RPMI7951 (cell line): ENCODE measurements around the gene GRIA3. TPM values are rescaled to one million over a fixed set of nuclear protein-coding genes. Genes with fewer than 3 reads are reported as not detected.
"Not testable (repeated sequence)": the region's sequence is repeated elsewhere in the genome, so short reads cannot be mapped to it uniquely, and the experiment has no call there.

ENCODE experiments used
- DNase-seq: peaks from one replicate; pipeline ENCODE4 v3.0.0-alpha.2; 2012; ENCODE audit warnings: low read depth
- total RNA-seq: library from RNA; depleted of rRNA; stranded (reverse); fragments of >200 nt; shearing (Covaris generic); gene quantifications from 2 replicates; pipeline ENCODE4 v1.2.3, GENCODE V29; 2014

Gene GRIA3
- total RNA-seq, 1 experiment from 2014 or later: 0.36 TPM

GRCh38 chrX:123348468-123348867, 164.4 kb downstream of the GRIA3 start:
- DNase-seq: no peak

DNA sequence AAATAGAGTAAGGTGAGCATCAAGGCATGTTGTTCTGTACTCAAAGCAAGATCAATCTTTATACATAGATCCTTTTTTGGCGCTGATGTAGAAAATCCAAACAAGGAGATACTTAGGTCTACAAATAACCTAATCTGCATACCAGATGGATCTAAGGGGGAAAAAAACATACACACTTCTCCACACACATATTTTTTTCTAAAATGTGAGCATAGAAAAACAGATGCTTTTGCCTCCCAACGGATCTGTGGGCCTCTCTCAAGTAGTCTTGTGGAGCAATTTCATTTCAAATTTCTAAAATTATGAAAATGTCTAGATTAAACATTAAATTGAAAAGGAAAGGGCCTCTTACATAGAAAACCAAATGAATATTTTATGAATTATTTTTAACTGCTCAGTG, 166.1 kb downstream of the GRIA3 start:
- DNase-seq: no peak

DNA sequence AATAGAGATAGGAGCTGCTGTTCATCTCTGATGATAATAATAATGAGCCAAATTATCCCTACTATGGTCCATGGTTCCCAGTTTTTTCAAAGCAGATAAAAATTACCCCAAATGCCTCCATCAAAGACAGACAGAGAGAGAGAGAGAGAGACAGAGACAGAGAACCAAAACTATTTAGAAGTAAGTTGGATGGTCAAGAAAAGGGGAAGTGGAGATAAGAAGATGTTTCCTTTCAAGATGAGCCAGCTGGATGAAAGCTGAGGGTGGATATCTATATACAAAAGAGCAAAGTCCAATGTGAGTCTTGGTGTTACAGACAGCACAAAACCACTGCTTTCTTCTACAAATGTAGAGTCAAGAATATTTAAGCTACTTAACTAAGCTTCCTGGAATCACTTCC, 173.9 kb downstream of the GRIA3 start:
- DNase-seq: no peak

DNA sequence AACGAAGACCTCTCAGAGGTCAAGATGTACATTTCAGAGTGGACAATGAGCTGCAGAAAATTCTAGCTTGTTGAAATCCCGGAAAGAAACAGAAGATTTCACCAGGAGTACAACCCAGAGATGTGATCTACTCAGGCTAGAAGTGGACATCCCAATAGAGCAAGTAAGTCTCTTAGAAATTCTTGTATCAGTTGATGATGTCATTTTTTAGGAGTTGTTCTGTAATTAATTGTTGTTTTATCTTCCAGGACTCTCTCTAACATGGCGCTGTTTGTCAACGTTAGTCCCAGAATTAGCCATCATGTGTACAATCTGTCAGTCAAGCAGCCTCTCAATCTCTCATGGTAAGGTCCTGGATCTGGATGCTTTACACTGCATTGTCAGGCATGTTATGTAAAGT, 174.4 kb downstream of the GRIA3 start:
- DNase-seq: no peak

DNA sequence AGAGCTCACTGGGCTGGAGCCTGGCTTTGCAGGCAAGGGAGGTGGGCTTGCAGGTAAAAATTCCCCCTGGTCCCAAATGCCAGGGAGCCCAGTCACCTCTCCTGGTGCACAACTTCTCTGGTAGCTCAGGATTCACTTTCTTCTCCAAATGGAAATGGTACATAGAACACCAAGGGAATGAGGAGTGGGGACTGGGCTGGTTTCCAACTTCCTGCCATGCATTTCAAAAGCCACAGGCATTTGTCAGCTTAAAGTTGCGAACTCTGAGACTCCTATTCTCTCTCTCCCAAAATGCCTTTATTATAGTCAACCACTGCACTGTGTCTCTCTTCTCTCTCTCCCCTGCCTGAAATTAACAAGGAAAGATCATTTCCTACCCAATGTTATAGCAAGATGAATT, 177.3 kb downstream of the GRIA3 start:
- DNase-seq: no peak

DNA sequence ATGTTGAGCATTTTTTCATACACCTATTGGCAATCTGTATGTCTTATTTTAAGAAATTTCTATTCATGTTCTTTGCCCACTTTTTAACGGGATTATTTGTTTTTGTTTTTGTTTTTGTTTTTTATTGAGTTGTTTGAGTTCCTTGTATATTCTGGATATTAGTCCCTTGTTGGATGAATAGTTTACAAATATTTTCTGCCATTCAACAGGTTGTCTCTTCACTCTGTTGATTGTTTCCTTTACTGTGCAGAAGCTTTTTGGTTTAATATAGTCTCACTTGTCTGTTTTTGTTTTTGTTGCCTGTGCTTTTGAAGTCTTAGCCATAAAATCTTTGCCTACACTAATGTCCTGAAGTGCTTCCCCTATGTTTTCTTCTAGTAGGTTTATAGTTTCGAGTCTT, 202.1 kb downstream of the GRIA3 start:
- DNase-seq: not testable (repeated sequence)

- no peak for DNase-seq
Measured at GRCh38 chrX:123392921-123393320, 208.8 kb downstream of the GRIA3 start.

DNA sequence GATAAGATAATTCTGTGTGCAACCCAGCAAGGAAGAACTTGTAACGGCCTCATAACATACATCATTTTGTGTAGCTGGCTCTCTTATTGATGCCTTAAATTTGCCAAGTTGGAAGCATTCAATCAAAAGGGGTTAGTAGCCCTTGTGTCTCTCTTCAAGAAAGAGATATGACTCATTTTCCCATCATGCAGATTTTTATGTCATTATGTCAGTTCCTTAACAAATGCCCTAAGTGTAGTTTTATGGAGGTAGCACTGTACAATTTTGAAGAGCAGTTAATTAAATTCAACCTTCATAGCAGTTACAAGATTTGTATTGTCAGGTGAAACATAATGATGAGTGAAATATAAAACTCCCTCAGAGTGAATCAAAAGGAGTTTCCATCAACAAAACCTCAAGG, 215.6 kb downstream of the GRIA3 start:
- no peak for DNase-seq

DNA sequence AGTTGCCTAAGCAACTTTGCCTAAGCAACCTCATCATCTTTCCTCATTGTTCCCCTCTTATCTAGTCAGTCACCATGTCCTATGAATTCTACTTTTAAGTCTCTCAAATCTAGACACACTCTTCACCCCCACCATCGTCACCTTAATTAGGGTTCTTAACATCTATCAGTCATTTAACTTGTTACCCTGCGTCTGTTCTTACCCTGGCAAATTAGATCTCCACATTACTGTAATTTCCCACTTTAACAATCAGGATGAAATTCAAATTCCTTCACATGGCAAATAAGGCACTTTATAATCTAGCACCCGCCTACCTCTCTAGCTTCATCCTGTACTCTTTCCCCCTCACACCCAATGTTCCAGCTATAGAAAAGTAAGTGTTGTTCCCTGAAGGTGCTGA, 221.2 kb downstream of the GRIA3 start:
- DNase-seq: no peak

GRCh38 chrX:123408821-123409737, 225.0 kb downstream of the GRIA3 start:
- no peak for DNase-seq

DNA sequence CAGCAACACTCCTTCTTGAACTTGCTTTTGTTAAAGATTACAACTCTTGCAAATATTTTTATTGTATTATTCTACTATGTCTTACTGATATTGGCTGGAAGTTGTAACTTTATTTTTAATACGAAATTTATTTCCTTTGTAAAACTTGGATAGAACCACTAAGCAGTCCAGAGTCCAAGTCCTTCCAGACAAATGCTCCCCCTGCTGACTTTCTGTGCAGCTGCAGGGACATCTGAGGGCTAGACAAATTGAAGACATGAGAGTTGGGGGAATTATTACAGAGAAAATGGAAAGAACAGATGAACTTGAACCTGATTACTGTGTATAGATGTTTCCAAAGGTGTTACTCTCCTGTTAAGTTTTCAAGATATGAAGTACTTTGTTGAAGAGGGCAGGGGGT, 238.8 kb downstream of the GRIA3 start:
- DNase-seq: peak; percentile 16

GRCh38 chrX:123424546-123424945, 240.5 kb downstream of the GRIA3 start:
- peak; percentile 53 for DNase-seq

GRCh38 chrX:123425471-123425870, 241.4 kb downstream of the GRIA3 start:
- peak; percentile 6 for DNase-seq

- peak; percentile 36 for DNase-seq
Measured at GRCh38 chrX:123425904-123426303, 241.8 kb downstream of the GRIA3 start.

DNA sequence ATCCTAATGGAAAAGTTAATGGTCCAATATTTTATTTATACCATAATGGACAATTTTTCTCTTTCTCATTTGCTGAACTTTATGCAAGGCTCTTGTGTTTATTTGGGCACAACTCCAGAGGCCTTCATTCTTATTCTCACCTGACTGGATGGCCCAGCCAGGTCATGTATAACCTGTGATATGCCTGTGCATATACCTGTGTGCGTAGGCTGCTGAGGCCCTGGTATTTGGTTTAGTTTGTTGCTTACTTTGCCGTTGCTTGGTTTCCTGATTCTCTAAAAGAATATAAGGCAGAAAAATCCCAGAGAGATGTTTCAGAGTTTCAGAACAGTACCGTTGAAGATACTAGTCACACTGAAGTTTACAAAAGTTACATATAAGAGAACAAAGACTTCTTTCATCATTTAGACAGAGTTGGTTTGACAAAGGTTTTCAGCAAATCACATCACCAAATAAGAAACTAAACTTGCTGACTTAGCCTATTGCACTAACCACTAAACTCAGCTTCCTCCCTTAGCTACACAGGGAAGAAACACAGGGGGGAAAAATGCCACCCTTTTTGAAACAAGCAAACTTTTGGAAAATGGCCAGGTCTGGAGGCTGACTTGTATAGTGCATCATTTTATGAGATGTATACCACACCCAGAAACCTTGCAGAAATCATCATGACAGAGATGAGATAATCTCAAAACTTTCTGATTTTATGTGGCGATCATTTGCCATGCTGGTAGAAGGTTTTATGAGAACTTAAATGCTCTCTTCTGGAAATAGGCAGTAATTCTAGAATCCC, 248.5 kb downstream of the GRIA3 start:
- no peak for DNase-seq

- DNase-seq: no peak
Measured at GRCh38 chrX:123436512-123437136, 252.5 kb downstream of the GRIA3 start.

- not testable (repeated sequence) for DNase-seq
Measured at GRCh38 chrX:123439926-123440325, 255.8 kb downstream of the GRIA3 start.

DNA sequence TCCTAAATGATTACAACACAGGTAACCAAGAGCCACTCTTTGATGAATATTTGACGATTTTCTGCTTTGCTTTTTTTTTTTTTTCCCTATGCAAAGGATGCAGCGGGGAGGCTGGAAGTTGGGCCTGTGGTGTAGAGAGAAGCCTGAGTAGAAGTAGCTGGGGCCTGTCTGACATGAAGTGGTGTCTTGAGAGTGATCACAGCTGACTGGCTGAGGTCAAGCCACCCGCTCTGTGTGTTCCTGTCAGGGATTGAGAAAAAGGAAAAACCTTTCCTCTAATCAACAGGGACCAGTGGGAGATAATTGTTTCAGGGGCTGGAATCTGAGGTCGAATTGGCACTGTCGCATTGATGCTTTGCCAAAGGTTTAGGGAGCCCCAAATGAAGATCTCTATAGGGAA, 258.7 kb downstream of the GRIA3 start:
- DNase-seq: no peak

DNA sequence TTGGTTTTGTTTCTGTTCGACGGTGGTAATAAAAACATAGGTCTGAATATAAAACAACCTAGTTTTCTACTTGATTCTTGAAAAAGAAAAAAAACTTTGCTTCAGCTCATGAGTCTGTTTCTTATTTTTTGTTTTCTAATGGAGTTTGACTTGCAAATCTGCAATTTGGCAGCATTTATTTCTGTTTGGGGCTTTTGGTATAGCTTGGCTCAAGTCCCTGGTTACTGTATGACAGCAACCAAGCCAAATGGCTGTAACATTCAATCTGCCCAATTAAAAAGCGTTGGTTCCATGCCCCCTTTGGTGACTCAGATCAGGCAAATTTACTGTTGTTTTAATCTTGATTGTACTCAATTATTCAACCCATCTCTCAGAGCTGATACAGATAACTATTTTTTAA, 263.4 kb downstream of the GRIA3 start:
- DNase-seq: no peak

- no peak for DNase-seq
Measured at GRCh38 chrX:123449335-123449734, 265.3 kb downstream of the GRIA3 start.

- DNase-seq: no peak
Measured at GRCh38 chrX:123450222-123450621, 266.1 kb downstream of the GRIA3 start.

- no peak for DNase-seq
Measured at GRCh38 chrX:123454712-123455431, 270.8 kb downstream of the GRIA3 start.
